IMR-90 (cell line): ENCODE measurements around the gene SDK1.

Source experiments
- BHLHE40 ChIP-seq: fragments of 150-350 bp; IDR thresholded peaks from 2 replicates; pipeline ENCODE4 v1.6.1; 2016; ENCODE audit warnings: mild to moderate bottlenecking, low read depth, low read length
- CEBPB ChIP-seq: IDR thresholded peaks from 2 replicates; pipeline ENCODE4 v1.6.1; 2012; ENCODE audit warnings: low read depth, low read length, improper control_type of control experiment
- MAFK ChIP-seq: IDR thresholded peaks from 2 replicates; pipeline ENCODE4 v1.6.1; 2012; ENCODE audit warnings: low read depth, low read length, improper control_type of control experiment
- MAZ ChIP-seq: IDR thresholded peaks from 2 replicates; pipeline ENCODE4 v1.6.1; 2012; ENCODE audit warnings: low read depth, mild to moderate bottlenecking, low read length, improper control_type of control experiment, moderate library complexity, borderline replicate concordance
- MXI1 ChIP-seq: IDR thresholded peaks from 2 replicates; pipeline ENCODE4 v1.6.1; 2012; ENCODE audit warnings: low read depth, mild to moderate bottlenecking, low read length, moderate library complexity, borderline replicate concordance
- POLR2A ChIP-seq: IDR thresholded peaks from 2 replicates; pipeline ENCODE4 v1.6.1; 2012; ENCODE audit warnings: mild to moderate bottlenecking, low read depth, low read length
- RAD21 ChIP-seq: IDR thresholded peaks from 2 replicates; pipeline ENCODE4 v1.6.1; 2012; ENCODE audit warnings: low read length, improper control_type of control experiment
- RFX5 ChIP-seq: IDR thresholded peaks from 2 replicates; pipeline ENCODE4 v1.8.0; 2012; ENCODE audit warnings: low read depth, mild to moderate bottlenecking, low read length, moderate library complexity
- SMC3 ChIP-seq: fragments of 150-350 bp; IDR thresholded peaks from 2 replicates; pipeline ENCODE4 v1.6.1; 2016; ENCODE audit warnings: low read depth, mild to moderate bottlenecking, antibody characterized with exemption, low read length, moderate library complexity
- TF ChIP-seq, protein P1 (sequence below): conservative IDR thresholded peaks from 2 replicates; pipeline ENCODE4 v1.5.1; 2012; ENCODE audit warnings: mild to moderate bottlenecking, low read depth, low read length, improper control_type of control experiment
- TF ChIP-seq, protein P2 (sequence below): fragments of 150-350 bp; IDR thresholded peaks from 2 replicates; pipeline ENCODE4 v1.6.1; 2017; ENCODE audit warnings: mild to moderate bottlenecking, antibody characterized with exemption, low read length, low read depth
- TF ChIP-seq, protein P3 (sequence below): fragments of 150-350 bp; IDR thresholded peaks from 2 replicates; pipeline ENCODE4 v1.6.1; 2016; ENCODE audit warnings: low read depth, mild to moderate bottlenecking, low read length, moderate library complexity, borderline replicate concordance

GRCh38 chr7:3280445-3280844 lies 20.6 kb upstream of the SDK1 start:
- TF ChIP-seq, protein P1, sequence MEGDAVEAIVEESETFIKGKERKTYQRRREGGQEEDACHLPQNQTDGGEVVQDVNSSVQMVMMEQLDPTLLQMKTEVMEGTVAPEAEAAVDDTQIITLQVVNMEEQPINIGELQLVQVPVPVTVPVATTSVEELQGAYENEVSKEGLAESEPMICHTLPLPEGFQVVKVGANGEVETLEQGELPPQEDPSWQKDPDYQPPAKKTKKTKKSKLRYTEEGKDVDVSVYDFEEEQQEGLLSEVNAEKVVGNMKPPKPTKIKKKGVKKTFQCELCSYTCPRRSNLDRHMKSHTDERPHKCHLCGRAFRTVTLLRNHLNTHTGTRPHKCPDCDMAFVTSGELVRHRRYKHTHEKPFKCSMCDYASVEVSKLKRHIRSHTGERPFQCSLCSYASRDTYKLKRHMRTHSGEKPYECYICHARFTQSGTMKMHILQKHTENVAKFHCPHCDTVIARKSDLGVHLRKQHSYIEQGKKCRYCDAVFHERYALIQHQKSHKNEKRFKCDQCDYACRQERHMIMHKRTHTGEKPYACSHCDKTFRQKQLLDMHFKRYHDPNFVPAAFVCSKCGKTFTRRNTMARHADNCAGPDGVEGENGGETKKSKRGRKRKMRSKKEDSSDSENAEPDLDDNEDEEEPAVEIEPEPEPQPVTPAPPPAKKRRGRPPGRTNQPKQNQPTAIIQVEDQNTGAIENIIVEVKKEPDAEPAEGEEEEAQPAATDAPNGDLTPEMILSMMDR = no peak
- TF ChIP-seq BHLHE40 = no peak
- TF ChIP-seq CEBPB = no peak
- TF ChIP-seq POLR2A = no peak
- no peak for TF ChIP-seq RAD21
- TF ChIP-seq, protein P2, sequence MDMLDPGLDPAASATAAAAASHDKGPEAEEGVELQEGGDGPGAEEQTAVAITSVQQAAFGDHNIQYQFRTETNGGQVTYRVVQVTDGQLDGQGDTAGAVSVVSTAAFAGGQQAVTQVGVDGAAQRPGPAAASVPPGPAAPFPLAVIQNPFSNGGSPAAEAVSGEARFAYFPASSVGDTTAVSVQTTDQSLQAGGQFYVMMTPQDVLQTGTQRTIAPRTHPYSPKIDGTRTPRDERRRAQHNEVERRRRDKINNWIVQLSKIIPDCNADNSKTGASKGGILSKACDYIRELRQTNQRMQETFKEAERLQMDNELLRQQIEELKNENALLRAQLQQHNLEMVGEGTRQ = no peak
- TF ChIP-seq MAFK = no peak
- no peak for TF ChIP-seq RFX5
- TF ChIP-seq MAZ = no peak
- TF ChIP-seq MXI1 = no peak
- TF ChIP-seq SMC3 = no peak
- TF ChIP-seq, protein P3, sequence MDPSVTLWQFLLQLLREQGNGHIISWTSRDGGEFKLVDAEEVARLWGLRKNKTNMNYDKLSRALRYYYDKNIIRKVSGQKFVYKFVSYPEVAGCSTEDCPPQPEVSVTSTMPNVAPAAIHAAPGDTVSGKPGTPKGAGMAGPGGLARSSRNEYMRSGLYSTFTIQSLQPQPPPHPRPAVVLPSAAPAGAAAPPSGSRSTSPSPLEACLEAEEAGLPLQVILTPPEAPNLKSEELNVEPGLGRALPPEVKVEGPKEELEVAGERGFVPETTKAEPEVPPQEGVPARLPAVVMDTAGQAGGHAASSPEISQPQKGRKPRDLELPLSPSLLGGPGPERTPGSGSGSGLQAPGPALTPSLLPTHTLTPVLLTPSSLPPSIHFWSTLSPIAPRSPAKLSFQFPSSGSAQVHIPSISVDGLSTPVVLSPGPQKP = no peak
